ENCODE measurements around the gene FARP2. TPM values are rescaled to one million over a fixed set of nuclear protein-coding genes. Genes with fewer than 3 reads are reported as not detected.
A peak's percentile ranks its signal among the peaks of the same experiment; 100 is the strongest.
"Not testable (repeated sequence)": the region's sequence is repeated elsewhere in the genome, so short reads cannot be mapped to it uniquely, and the experiment has no call there.

FARP2 gene
- total RNA-seq, 1 experiment from 2014 or later: 30.4 TPM

GRCh38 chr2:241399941-241400922, 44.1 kb downstream of the FARP2 start:
- DNase-seq (ENCODE audit: extremely low read depth, low read depth): no peak

GRCh38 chr2:241408849-241409248, 52.8 kb downstream of the FARP2 start:
- no peak for DNase-seq (ENCODE audit: extremely low read depth, low read depth)

GRCh38 chr2:241410739-241411176, 54.7 kb downstream of the FARP2 start:
- peak; percentile 7 for DNase-seq (ENCODE audit: extremely low read depth, low read depth)

- DNase-seq (ENCODE audit: extremely low read depth, low read depth): no peak
Observed at GRCh38 chr2:241412144-241412543, 56.1 kb downstream of the FARP2 start.

GRCh38 chr2:241413501-241413900, 57.4 kb downstream of the FARP2 start:
- DNase-seq (ENCODE audit: extremely low read depth, low read depth): not testable (repeated sequence)

GRCh38 chr2:241413929-241414580, 58.0 kb downstream of the FARP2 start:
- no peak for DNase-seq (ENCODE audit: extremely low read depth, low read depth)

GRCh38 chr2:241415196-241415595, 59.1 kb downstream of the FARP2 start:
- no peak for DNase-seq (ENCODE audit: extremely low read depth, low read depth)

GRCh38 chr2:241417626-241418025, 61.5 kb downstream of the FARP2 start:
- DNase-seq (ENCODE audit: extremely low read depth, low read depth): no peak

- no peak for DNase-seq (ENCODE audit: extremely low read depth, low read depth)
Observed at GRCh38 chr2:241421330-241421729, 65.2 kb downstream of the FARP2 start.

- not testable (repeated sequence) for DNase-seq (ENCODE audit: extremely low read depth, low read depth)
Observed at GRCh38 chr2:241421942-241422341, 65.9 kb downstream of the FARP2 start.

- DNase-seq (ENCODE audit: extremely low read depth, low read depth): no peak
Observed at GRCh38 chr2:241422350-241422749, 66.3 kb downstream of the FARP2 start.

GRCh38 chr2:241423489-241423888, 67.4 kb downstream of the FARP2 start:
- not testable (repeated sequence) for DNase-seq (ENCODE audit: extremely low read depth, low read depth)

GRCh38 chr2:241425368-241425767, 69.3 kb downstream of the FARP2 start:
- no peak for DNase-seq (ENCODE audit: extremely low read depth, low read depth)

- DNase-seq (ENCODE audit: extremely low read depth, low read depth): no peak
Observed at GRCh38 chr2:241430178-241430577, 74.1 kb downstream of the FARP2 start.

- no peak for DNase-seq (ENCODE audit: extremely low read depth, low read depth)
Observed at GRCh38 chr2:241432824-241433448, 76.9 kb downstream of the FARP2 start.

GRCh38 chr2:241437179-241437578, 81.1 kb downstream of the FARP2 start:
- no peak for DNase-seq (ENCODE audit: extremely low read depth, low read depth)

- DNase-seq (ENCODE audit: extremely low read depth, low read depth): no peak
Observed at GRCh38 chr2:241441492-241441891, 85.4 kb downstream of the FARP2 start.

GRCh38 chr2:241443486-241444223, 87.6 kb downstream of the FARP2 start:
- DNase-seq (ENCODE audit: extremely low read depth, low read depth): no peak

- DNase-seq (ENCODE audit: extremely low read depth, low read depth): no peak
Observed at GRCh38 chr2:241445426-241445825, 89.3 kb downstream of the FARP2 start.

- DNase-seq (ENCODE audit: extremely low read depth, low read depth): not testable (repeated sequence)
Observed at GRCh38 chr2:241450092-241450491, 94.0 kb downstream of the FARP2 start.
